T-helper 1 cell treated with Interleukin-12 subunit alpha and Interleukin-12 subunit beta and Interleukin-4 antibody, amounts not matched to agents 30 ng/mL and 1 ng/mL, for 36 hours (primary cell): ENCODE results near the gene CD58. TPM values are rescaled to one million over a fixed set of nuclear protein-coding genes. Genes with fewer than 3 reads are reported as not detected.

Source experiments
- intact Hi-C: fragments of 100-400 bp; cut with micrococcal nuclease; formaldehyde crosslinking; loops from one replicate; pipeline ENCODE4 v1.15.1; 2024
- total RNA-seq: library from RNA; stranded (reverse); gene quantifications from 2 replicates; pipeline ENCODE4 v1.2.3, GENCODE V29; 2022

The CD58 gene
- total RNA-seq, 1 donor from 2014 or later: 60.8 TPM

DNA sequence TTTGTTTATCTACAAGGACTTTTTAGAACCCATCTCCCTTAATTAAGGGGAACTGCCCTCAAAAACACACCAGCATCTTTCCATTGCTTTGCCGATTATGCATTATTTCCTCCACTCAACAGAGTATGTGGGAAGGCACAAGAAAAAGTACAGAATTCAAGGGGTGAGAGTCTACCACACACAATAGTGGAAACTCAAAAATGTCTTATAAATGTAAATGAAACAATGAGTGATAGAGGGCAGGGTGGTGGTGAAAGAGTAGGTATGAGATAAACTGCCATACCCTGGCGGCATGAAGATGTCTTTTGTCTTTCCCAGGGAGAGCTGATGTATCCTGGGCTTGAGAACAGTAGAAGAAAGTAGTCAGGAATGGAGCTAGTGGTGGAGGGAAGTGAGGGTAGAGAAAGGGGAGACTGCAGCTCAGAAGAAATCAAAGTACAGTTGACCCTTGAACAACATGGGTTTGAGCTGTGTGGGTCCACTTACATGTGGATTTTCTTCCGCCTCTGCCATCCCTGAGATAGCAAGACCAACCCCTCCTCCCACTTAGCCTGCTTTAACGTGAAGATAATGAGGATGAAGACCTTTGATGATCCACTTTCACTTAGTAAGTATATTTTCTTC, 24.4 kb downstream of the CD58 start:
- intact Hi-C loops: loop anchor here (10.0 kb wide), 1 partner anchor 818 kb away; the partner anchor contains the start of gene MAN1A2

DNA sequence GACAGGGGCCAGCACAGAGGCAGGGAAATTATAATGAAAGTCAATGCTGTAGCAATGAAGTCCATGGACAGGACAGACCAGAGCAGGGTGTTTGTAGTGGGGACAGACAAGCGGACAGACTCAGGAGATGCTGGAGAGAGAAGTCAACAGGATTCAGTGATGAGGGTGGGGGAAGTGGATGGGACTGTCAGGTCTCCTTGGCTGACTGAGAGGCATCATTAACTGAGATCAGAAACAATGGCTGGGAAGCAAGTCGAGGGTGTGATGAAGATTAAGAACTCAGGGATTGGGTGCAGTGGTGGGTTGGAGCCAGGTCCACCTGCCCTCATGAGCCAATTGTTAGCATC, 25.5 kb downstream of the CD58 start:
- intact Hi-C loops: loop anchor here (10.0 kb wide), 1 partner anchor 819 kb away; the partner anchor contains the start of gene MAN1A2

DNA sequence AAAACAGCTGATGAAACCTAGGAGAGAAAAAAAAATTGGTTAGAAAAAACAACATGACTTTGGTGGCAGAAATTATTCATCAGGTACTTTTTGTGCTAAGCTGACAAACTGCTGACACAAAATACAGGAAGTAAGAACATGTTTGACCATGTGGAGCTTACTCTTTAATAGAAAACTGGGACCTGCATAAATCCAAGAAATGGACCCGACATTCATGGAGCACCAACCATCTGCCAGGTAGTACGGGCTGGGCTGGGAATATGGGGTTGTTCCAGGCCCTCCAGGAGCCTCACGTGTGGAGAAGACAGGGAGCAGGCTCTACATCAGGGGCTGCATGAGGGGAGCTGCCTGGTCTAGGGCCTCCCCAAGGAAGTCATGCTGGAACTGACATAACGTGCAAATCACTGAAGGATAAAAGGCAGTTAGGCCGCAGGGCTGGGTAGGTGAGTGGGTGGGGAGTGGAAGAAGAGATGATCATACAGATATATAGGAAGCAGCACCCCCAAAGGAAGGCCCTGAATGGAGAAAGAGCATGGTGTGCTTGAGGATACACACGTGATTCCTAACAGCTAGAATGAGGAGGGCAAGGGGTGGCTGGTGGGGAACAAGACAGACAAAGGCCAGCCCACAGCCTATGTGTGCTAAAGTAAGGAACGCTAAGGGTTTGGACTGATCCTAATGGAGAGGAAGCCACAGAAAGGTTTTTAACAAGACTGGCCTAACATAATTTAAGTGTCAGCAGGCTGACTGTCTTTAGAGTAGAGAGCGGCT, 26.1 kb downstream of the CD58 start:
- intact Hi-C loops: loop anchor here (1.0 to 10.0 kb wide), 3 partner anchors 12 to 820 kb away; partner anchors contain the start of gene MAN1A2

DNA sequence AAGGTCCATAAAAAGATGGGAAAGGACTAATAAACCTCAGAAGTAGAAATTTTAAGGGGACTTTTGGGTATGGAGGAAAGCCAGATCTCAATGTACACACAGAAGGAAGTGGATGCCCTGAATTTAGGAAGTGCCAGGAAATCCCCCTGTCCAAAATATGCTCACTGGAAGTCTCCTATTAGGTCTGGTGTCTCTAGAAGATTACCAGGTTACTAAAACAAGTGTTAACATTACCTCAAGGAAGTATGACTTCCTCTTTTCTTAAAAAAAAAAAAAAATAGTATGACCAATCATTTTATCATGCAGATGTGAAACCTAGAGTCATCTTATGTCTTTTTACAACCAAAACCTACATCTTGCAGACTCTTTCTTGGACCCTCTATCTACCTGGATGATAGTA, 30.7 kb downstream of the CD58 start:
- intact Hi-C loops: loop anchor here (10.0 kb wide), 1 partner anchor 825 kb away; the partner anchor contains the start of gene MAN1A2

DNA sequence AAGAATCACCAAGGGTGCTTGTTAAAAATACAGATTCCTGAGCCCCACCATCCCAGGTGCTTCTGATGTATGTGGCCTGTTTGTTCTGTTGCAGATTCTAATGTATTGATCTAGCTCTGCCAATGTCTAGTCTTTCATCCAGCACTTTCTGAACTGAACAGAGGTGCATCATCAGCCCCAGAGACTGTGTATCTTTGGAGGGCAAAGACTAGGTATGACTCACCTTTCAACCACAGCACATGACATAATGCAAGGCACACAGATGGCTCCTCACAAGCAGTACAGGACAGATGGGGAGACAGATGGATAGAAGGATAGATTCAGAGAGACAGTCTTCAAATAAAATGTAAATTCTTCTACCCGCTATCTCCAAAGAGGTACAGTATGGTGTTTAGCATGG, 32.3 kb downstream of the CD58 start:
- intact Hi-C loops: loop anchor here (1.0 to 2.0 kb wide), 4 partner anchors 18 to 34 kb away; no protein-coding TSS in a partner anchor

DNA sequence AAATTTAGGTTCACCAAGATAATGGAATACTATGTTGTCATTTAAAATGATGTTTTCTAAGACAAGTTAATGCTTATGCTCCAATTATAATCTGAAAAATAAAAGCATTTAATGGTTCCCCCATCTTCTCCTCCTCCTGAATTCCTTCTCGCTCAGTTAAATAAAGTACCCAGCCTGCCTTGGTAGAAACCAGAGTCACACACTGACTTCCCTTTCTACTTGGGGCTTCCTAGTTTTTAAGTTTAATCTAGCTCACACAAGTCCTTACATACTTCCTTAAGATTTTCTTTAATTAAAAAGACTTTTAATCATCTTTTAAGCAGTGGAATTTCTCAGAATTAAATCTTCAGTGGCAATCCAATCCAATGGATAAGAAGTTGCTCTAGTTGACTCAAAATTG, 32.9 kb downstream of the CD58 start:
- intact Hi-C loops: loop anchor here (1.0 to 2.0 kb wide), 4 partner anchors 19 to 34 kb away; no protein-coding TSS in a partner anchor

DNA sequence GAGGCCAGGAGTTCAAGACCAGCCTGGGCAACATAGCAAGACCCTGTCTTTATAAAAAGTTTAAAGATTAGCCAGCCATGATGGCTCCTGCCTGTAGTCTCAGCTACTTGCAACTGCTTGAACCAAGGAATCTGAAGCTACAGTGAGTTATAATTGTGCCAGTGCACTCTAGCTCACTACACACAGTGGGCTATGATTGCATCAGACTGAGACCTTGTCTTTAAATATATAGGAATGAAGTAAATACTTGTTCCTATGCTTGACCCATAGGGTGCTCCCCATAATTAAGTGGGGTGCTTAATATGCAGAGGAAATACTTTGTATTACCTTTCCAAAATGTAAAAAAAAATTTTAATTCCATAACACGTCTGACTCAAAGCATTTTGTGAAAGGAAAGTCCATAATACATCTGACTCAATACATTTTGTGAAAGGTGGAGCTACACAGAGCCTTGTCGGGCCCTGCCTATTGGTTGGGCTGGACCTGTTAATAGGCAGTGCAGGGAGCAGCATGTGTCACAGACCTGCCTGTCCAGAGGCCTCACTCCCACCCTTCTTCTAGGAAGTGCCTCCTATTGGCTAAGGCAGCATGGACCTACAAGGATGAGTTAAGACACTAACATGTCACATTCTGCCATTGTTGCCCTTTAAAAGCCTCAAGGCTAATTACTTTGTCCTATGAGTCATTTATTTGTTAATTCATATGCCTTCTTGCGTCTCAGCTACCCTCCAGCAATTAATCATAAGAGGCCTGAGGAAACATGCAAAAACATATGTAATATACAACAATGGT, 33.6 kb downstream of the CD58 start:
- intact Hi-C loops: no loop called here

DNA sequence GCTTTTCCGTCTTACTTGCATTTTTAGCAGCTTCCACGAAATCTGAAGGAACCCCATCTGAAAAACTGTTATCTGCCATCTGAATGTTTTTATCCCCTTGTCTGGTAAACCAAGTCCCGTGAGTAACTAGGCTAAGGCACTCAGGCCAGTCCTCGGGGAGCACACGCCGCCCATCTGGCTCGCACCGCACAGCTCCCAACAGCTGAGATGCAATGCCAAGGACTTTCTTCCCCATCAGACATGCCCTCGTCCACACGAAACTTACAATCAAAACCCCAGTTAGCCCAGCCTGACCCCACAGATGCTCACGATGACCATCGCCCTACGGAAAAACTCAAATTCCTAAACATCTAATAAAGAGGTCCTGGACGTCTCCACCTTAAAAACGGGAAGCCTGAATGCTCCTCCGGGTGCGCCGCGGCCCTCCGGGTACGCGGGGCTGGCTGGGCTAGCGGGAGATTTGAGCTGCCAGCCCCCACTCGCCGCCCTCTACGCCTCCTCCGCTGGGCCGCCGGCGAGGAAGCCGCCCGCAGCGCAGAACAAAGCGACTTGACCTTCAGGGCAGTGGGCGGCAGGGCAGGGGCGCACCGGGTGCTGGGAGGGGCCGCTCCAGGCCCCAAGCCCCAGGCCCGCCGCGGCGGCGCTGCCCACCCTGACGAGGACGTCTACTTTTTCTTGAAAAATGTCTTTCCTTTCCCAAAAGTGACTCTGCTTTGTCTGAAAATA, 36.6 kb downstream of the CD58 start:
- intact Hi-C loops: no loop called here

DNA sequence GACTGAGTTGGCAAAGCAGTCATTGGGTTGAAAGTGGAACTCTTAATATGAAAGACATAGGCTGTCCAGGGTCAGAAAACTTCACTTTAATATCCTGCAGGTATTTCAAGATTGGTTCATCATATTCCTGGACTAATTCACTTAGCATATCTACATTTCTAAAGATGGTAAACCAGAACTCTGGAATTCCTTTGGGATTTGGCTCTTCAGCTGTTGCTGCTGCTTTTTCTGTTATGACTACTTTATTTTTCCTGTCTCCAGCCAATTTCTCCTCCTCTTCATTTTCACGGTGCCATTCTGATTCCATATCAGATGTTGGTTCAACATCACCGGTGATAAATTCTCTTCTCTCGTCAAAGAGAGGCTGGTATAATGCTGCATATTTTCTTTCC, 37.4 kb downstream of the CD58 start:
- intact Hi-C loops: no loop called here

DNA sequence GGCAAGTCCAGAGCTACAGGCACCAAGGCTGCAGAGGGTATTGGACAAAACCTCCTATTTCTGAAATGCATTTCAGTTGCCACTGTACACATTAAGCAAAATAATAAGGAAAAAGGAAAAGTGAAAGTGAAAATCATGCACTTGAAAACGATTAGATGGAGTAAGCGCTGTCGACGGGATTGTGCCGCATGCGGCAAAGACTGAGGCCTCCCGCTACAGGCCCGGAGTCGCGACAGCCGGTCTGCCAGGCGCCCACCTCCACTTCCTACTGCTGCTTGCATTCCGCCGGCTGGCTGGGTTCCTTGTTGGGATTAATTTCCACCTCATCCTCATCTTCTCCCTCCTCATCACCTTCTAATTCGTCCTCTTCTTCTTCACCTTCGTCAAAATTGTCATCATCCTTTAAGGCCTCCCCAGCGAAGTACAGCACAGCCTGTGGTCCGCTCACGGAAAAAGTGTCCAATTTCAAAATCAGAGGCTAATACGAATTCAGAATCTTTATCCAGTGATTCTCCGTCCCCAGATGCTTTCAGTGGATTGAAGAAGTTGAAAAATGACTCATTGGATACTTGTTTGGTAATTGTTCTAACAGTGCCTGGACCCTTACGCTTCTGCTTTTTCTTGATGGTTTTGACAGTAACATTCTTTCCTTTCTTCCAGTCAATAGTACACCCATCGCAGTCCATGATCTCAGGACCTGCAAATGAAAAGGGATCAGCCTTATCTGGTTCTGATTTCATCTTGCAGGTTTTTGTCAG, 38.0 kb downstream of the CD58 start:
- intact Hi-C loops: no loop called here

DNA sequence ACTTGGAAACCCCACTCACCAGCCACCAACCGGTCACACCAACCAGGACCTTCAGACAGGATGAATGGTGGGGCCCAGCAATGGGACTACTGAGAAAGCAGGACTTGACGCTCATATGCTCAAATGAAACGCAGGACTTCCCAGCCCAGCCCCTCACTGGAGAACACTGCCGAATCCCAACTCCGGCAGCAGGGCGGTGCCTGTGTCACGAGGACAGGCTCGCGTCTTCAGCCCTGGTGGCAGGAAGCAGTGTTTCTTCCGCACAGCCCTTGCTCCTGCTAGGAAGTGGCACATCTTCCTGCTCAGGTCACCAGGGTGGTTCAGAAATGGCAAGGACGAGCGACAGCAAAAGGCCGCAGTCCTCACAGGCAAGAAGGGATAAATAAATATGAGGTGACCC, 38.9 kb downstream of the CD58 start:
- intact Hi-C loops: no loop called here

DNA sequence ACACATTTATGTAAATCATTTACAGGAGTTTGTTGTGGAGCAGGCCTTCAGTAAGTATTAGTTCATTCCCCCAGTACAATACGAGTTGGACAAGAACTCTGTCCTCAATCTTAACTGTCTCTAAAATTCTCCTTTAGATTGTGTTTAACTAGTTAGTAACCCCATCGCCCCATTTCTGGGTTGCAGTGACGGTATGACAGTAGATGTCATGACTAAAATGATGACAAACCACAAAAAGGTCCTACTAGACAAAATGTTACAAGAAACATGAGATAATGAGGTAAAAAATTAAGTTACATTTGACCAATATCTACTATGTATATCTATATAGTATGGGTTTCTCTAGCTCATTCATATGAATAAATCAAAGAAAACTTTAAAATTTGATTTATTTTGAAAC, 41.1 kb downstream of the CD58 start:
- intact Hi-C loops: no loop called here

DNA sequence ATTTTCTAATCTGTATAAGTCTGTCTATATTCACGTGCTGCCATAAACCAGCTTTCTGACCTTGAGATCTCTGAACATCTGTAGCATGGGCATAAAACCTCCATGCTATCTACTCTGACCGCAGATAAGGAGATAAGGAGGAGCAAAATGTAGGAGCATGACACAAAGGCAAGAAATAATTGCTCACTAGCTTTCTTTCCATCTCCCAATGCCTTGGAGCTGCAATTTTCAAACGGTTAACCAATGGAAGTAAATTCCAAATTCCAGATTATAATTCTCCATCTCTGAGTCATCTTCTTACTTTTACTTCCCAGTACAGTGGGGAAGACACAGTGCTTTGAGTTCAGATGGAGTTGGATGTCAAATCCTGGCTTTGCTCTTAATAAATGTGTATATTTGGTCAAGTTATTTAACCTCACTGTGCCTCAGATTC, 41.6 kb downstream of the CD58 start:
- intact Hi-C loops: no loop called here

DNA sequence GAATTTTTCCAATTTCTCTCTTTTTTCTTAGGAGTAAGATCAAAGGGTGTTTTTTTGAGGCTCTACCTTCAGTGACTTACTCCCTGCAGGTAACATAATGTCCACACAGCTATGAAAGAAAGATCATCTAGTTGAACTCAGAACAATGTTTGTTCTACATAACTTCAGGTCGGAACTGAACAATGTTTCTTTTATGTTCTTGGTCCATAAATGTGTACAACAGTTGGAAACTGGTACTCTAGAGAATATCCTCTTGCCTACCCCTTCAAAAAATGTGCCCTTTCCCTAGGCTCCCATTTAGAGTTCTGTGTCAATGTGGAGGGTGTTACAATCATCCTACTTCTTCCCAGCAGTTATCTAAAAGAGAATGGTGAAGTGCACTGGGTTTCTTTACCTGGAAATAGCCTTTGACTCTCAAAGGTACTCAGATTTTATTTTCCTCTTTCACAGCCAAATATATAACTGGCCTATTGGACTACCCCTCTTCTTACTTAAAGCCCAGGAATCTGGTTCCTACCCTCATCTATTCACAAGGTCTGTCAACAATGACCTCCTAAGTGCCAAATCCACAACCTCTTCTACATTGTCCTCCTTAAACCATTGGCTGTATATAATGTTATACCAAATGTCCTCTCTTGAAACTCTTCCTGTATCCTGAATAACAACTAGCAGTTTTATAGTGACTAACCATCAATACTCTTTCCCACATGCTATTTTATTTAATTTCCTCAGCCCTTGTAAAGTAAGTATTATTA, 42.3 kb downstream of the CD58 start:
- intact Hi-C loops: no loop called here

DNA sequence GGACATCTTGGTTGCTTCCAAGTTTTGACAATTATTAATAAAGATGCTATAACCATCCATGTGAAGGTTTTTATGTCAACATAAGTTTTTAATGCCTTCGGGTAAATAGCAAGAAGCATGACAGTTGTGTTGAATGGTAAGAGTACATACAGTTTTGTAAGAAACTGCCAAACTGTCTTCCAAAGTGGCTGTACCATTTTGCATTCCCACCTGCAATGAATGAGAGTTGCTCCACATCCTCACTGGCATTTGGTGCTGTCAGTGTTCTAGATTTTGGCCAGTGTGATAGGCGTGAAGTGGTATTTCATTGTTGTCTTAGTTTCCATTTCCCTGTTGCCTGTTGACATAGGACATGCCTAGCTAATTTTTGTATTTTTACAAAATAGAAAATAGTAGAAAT, 45.4 kb downstream of the CD58 start:
- intact Hi-C loops: no loop called here

DNA sequence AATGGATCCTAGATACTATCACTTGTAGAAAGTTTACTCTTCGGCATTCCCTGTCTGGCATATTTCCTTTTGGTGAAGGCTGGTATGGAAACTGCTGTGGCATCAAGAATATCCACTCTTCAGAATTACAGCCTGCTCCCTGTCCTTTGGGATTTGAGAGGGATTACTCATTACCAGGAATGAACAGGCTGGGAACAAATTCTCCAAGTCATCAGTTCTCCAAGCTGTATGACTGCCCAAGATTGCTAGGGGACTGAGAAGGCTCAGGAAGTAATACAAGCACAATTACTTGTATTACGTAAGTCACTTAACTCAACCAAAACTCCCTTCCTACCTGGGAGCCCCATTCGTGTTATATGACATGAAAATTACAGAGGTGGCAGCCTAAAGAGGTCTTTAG, 49.6 kb downstream of the CD58 start:
- intact Hi-C loops: no loop called here

DNA sequence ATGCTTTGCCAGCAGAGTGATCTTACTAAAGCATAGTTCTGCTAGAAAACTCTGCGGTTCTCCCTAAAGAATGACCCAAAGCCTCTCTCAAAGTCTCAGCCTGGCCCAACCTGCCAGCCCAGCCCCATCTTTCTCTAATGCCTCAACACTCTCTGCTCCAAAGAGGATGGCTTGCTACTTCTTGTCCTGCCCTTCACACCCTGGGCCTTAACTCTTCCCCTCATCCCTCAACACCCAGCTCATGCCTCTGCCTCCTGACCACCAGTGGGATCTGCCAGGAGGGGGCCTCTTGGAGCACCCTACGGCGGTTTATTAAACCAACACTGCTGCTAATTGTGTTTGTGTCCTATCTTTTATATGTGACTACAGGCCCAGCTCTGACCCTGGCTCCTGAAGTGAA, 52.4 kb downstream of the CD58 start:
- intact Hi-C loops: loop anchor here (5.0 kb wide), 1 partner anchor 299 kb away; no protein-coding TSS in a partner anchor

DNA sequence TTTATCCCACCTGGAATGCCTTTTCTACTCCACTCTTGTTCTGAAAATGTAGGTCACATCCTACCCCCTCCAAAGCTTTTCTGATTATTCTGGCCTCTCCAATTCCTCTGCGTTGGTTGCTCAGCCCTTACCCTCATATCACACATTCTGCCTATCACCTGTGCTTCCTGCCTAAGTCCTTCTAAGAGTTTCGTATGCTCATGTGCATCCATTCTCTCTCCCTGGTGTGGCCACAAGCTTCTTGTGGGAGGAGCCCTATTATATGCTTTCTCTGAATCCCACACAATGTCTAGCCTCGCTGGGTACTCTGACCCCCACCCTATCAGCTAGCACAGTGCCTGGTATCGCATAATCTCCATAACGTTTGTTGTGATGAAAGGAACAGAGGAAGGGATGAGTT, 54.2 kb downstream of the CD58 start:
- intact Hi-C loops: loop anchor here (5.0 kb wide), 1 partner anchor 301 kb away; no protein-coding TSS in a partner anchor

DNA sequence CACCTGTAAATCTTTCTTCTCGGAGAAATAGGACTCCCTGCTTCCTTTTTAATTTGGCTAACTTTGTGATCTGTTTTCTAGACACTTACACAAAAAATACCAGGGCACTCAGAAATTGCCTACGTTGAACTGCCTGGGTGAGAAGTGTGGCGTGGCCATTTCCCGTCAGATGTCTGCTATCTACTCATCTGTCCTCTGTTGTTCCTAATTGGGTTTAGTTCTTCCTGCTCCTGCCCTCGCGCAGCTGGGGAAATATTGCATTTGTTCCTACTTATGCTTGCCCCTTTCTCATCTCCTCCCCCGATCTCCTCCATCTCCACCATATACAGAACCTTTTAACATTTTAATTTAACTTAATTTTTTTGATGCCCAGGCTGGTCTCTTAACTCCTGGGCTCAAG, 55.1 kb downstream of the CD58 start:
- intact Hi-C loops: loop anchor here (1.0 to 5.0 kb wide), 6 partner anchors 11 to 302 kb away; no protein-coding TSS in a partner anchor
